Kidney tubule cell (primary cell): ENCODE results near the gene CEP120.
A peak's percentile ranks its signal among the peaks of the same experiment; 100 is the strongest.
"Not testable (repeated sequence)": the region's sequence is repeated elsewhere in the genome, so short reads cannot be mapped to it uniquely, and the experiment has no call there.

Source experiments
- DNase-seq: peaks from one replicate; pipeline ENCODE4 v3.0.0-alpha.2; 2018; ENCODE audit warnings: low spot score

CEP120 gene

GRCh38 chr5:123387313-123387712, 35.9 kb downstream of the CEP120 start:
- DNase-seq: no peak

- DNase-seq: no peak
Observed at GRCh38 chr5:123382252-123382651, 41.0 kb downstream of the CEP120 start.

- peak; percentile 37 for DNase-seq
Observed at GRCh38 chr5:123371575-123372179, 51.5 kb downstream of the CEP120 start.

- no peak for DNase-seq
Observed at GRCh38 chr5:123369371-123369968, 53.7 kb downstream of the CEP120 start.

- peak; percentile 17 for DNase-seq
Observed at GRCh38 chr5:123367739-123368138, 55.5 kb downstream of the CEP120 start.

GRCh38 chr5:123365156-123365555, 58.0 kb downstream of the CEP120 start:
- no peak for DNase-seq

- DNase-seq: no peak
Observed at GRCh38 chr5:123364441-123365155, 58.6 kb downstream of the CEP120 start.

- no peak for DNase-seq
Observed at GRCh38 chr5:123360910-123361309, 62.3 kb downstream of the CEP120 start.

- no peak for DNase-seq
Observed at GRCh38 chr5:123360201-123360571, 63.0 kb downstream of the CEP120 start.

- no peak for DNase-seq
Observed at GRCh38 chr5:123359454-123360200, 63.6 kb downstream of the CEP120 start.

GRCh38 chr5:123358751-123359150, 64.5 kb downstream of the CEP120 start:
- no peak for DNase-seq

- no peak for DNase-seq
Observed at GRCh38 chr5:123358304-123358703, 64.9 kb downstream of the CEP120 start.

- no peak for DNase-seq
Observed at GRCh38 chr5:123351820-123352219, 71.4 kb downstream of the CEP120 start.

GRCh38 chr5:123351240-123351639, 72.0 kb downstream of the CEP120 start:
- no peak for DNase-seq

GRCh38 chr5:123350742-123351141, 72.5 kb downstream of the CEP120 start:
- DNase-seq: no peak

GRCh38 chr5:123344816-123345426, 78.3 kb downstream of the CEP120 start:
- peak; percentile 37 for DNase-seq

GRCh38 chr5:123340928-123341327, 82.3 kb downstream of the CEP120 start:
- DNase-seq: no peak

GRCh38 chr5:123308377-123308776, 114.8 kb downstream of the CEP120 start:
- not testable (repeated sequence) for DNase-seq

GRCh38 chr5:123305751-123306150, 117.5 kb downstream of the CEP120 start:
- DNase-seq: no peak

GRCh38 chr5:123304777-123305316, 118.4 kb downstream of the CEP120 start:
- no peak for DNase-seq

- no peak for DNase-seq
Observed at GRCh38 chr5:123303802-123304201, 119.4 kb downstream of the CEP120 start.

GRCh38 chr5:123300266-123300665, 122.9 kb downstream of the CEP120 start:
- DNase-seq: no peak
